Liver (tissue), 3 donors: ENCODE data around the gene FRMD4A.

Experiments used
- GABPA ChIP-seq, 2 donors: IDR thresholded peaks in 1 of 2; conservative IDR thresholded peaks in 1 of 2; 2 replicates each; pipeline ENCODE4 v1.6.1; 2016; ENCODE audit warnings: antibody characterized with exemption in 2 of 2, mild to moderate bottlenecking in 1 of 2, moderate library complexity in 1 of 2
- HNF4A ChIP-seq, 2 donors: conservative IDR thresholded peaks; 2 replicates each; pipeline ENCODE4 v1.6.1; 2016; ENCODE audit warnings: antibody characterized with exemption in 2 of 2, mild to moderate bottlenecking in 2 of 2
- SP1 ChIP-seq: IDR thresholded peaks from 2 replicates; pipeline ENCODE4 v1.6.1; 2018; ENCODE audit warnings: antibody characterized with exemption, mild to moderate bottlenecking
- TAF1 ChIP-seq: conservative IDR thresholded peaks from 2 replicates; pipeline ENCODE4 v1.6.1; 2016; ENCODE audit warnings: antibody characterized with exemption, mild to moderate bottlenecking
- YY1 ChIP-seq: IDR thresholded peaks from 2 replicates; pipeline ENCODE4 v1.6.1; 2016; ENCODE audit warnings: antibody characterized with exemption, mild to moderate bottlenecking
- TF ChIP-seq, protein P1 (sequence below): fragments of 150-350 bp; IDR thresholded peaks from 2 replicates; pipeline ENCODE4 v1.5.1; 2017; ENCODE audit warnings: improper control_type of control experiment, low read depth, low read length; ENCODE audit not compliant: missing input control
- TF ChIP-seq, protein P2 (sequence below): IDR thresholded peaks from 2 replicates; pipeline ENCODE4 v1.6.1; 2016; ENCODE audit warnings: antibody characterized with exemption, mild to moderate bottlenecking
- TF ChIP-seq, protein P3 (sequence below): IDR thresholded peaks from 2 replicates; pipeline ENCODE4 v1.6.1; 2016; ENCODE audit warnings: antibody characterized with exemption
- donor health status: healthy.
- donor health status: healthy.

DNA sequence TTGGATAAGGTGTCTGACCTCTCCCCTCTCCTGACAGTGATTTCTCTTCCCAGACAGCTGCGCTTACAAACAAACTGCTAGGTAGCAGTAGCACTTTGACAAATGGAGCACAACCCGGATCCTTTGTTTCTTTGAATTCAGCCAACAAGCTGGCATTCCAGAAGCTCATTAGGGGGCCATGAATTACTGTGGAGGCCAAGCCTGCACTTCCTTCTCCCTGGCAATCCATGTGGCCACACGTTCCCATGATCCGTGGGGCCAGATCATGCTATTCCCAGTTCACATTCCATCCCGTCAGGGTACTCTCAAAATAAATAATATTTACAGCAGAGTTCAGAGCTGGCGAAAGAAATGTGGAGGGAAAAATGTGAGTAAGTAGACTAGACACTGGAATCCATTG lies 571.6 kb downstream of the FRMD4A start:
- TF ChIP-seq TAF1 (no peak), HNF4A (conservative IDR thresholded peaks at IDR 0.05) (no peak), YY1 (no peak), GABPA (IDR thresholded peaks at IDR 0.05 in 1 of 2, conservative IDR thresholded peaks at IDR 0.05 in 1 of 2) (no peak), SP1 (no peak)
- TF ChIP-seq, protein P1, sequence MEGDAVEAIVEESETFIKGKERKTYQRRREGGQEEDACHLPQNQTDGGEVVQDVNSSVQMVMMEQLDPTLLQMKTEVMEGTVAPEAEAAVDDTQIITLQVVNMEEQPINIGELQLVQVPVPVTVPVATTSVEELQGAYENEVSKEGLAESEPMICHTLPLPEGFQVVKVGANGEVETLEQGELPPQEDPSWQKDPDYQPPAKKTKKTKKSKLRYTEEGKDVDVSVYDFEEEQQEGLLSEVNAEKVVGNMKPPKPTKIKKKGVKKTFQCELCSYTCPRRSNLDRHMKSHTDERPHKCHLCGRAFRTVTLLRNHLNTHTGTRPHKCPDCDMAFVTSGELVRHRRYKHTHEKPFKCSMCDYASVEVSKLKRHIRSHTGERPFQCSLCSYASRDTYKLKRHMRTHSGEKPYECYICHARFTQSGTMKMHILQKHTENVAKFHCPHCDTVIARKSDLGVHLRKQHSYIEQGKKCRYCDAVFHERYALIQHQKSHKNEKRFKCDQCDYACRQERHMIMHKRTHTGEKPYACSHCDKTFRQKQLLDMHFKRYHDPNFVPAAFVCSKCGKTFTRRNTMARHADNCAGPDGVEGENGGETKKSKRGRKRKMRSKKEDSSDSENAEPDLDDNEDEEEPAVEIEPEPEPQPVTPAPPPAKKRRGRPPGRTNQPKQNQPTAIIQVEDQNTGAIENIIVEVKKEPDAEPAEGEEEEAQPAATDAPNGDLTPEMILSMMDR, result no peak
- TF ChIP-seq, protein P2, sequence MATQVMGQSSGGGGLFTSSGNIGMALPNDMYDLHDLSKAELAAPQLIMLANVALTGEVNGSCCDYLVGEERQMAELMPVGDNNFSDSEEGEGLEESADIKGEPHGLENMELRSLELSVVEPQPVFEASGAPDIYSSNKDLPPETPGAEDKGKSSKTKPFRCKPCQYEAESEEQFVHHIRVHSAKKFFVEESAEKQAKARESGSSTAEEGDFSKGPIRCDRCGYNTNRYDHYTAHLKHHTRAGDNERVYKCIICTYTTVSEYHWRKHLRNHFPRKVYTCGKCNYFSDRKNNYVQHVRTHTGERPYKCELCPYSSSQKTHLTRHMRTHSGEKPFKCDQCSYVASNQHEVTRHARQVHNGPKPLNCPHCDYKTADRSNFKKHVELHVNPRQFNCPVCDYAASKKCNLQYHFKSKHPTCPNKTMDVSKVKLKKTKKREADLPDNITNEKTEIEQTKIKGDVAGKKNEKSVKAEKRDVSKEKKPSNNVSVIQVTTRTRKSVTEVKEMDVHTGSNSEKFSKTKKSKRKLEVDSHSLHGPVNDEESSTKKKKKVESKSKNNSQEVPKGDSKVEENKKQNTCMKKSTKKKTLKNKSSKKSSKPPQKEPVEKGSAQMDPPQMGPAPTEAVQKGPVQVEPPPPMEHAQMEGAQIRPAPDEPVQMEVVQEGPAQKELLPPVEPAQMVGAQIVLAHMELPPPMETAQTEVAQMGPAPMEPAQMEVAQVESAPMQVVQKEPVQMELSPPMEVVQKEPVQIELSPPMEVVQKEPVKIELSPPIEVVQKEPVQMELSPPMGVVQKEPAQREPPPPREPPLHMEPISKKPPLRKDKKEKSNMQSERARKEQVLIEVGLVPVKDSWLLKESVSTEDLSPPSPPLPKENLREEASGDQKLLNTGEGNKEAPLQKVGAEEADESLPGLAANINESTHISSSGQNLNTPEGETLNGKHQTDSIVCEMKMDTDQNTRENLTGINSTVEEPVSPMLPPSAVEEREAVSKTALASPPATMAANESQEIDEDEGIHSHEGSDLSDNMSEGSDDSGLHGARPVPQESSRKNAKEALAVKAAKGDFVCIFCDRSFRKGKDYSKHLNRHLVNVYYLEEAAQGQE, result no peak
- TF ChIP-seq, protein P3, sequence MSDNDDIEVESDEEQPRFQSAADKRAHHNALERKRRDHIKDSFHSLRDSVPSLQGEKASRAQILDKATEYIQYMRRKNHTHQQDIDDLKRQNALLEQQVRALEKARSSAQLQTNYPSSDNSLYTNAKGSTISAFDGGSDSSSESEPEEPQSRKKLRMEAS, result no peak
